CD4-positive, alpha-beta T cell treated with Interleukin-2 at 100 ng/mL for 4 hours (primary cell): ENCODE measurements around the gene PTPRN2.
"Not testable (repeated sequence)": the region's sequence is repeated elsewhere in the genome, so short reads cannot be mapped to it uniquely, and the experiment has no call there.

Experiments used
- DNase-seq: peaks from one replicate; pipeline ENCODE4 v3.0.0-alpha.2; 2020; ENCODE audit warnings: low spot score

PTPRN2 gene

GRCh38 chr7:157861551-157861950 is 726.1 kb downstream of the PTPRN2 start:
- DNase-seq = no peak

GRCh38 chr7:157861031-157861491 is 726.6 kb downstream of the PTPRN2 start:
- no peak for DNase-seq

GRCh38 chr7:157860406-157860805 is 727.2 kb downstream of the PTPRN2 start:
- DNase-seq = no peak

- DNase-seq = no peak
Measured at GRCh38 chr7:157859915-157860314, 727.7 kb downstream of the PTPRN2 start.

- no peak for DNase-seq
Measured at GRCh38 chr7:157857578-157858075, 730.0 kb downstream of the PTPRN2 start.

GRCh38 chr7:157856873-157857577 is 730.6 kb downstream of the PTPRN2 start:
- DNase-seq = no peak

- no peak for DNase-seq
Measured at GRCh38 chr7:157855452-157856213, 732.0 kb downstream of the PTPRN2 start.

GRCh38 chr7:157855016-157855415 is 732.6 kb downstream of the PTPRN2 start:
- no peak for DNase-seq

GRCh38 chr7:157854066-157854891 is 733.3 kb downstream of the PTPRN2 start:
- peak; percentile 6 for DNase-seq

- DNase-seq = no peak
Measured at GRCh38 chr7:157853789-157854065, 733.9 kb downstream of the PTPRN2 start.

GRCh38 chr7:157853076-157853788 is 734.4 kb downstream of the PTPRN2 start:
- DNase-seq = no peak

GRCh38 chr7:157851501-157852067 is 736.0 kb downstream of the PTPRN2 start:
- DNase-seq = peak; percentile 62

GRCh38 chr7:157850481-157851444 is 736.9 kb downstream of the PTPRN2 start:
- DNase-seq = no peak

GRCh38 chr7:157849726-157850125 is 737.9 kb downstream of the PTPRN2 start:
- no peak for DNase-seq

GRCh38 chr7:157849341-157849596 is 738.4 kb downstream of the PTPRN2 start:
- DNase-seq = no peak

- no peak for DNase-seq
Measured at GRCh38 chr7:157848508-157849340, 738.9 kb downstream of the PTPRN2 start.

GRCh38 chr7:157847756-157848487 is 739.7 kb downstream of the PTPRN2 start:
- not testable (repeated sequence) for DNase-seq

GRCh38 chr7:157846746-157847145 is 740.9 kb downstream of the PTPRN2 start:
- DNase-seq = not testable (repeated sequence)

GRCh38 chr7:157846271-157846670 is 741.4 kb downstream of the PTPRN2 start:
- no peak for DNase-seq
